ENCODE data around the gene DLGAP1.

DNA sequence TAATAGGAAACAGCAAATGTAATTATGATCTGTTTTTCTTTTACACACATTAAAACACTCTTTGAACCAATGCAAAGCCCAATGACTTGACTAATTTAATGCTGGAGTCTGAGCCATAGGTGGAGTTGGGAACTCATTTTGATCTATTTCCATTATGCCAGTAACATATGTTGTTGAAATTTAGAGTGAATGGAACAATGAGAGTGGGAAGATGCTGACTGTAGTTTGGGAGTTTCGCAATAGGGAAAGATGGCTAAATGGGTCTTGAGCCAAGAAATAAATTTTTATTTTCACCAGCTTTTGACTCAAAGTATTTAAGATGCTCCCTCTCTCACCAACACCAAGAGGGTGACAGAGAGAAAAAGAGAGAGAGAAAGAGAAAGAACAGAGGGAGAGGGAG lies 246.7 kb downstream of the DLGAP1 start:
- TF ChIP-seq, protein P1, sequence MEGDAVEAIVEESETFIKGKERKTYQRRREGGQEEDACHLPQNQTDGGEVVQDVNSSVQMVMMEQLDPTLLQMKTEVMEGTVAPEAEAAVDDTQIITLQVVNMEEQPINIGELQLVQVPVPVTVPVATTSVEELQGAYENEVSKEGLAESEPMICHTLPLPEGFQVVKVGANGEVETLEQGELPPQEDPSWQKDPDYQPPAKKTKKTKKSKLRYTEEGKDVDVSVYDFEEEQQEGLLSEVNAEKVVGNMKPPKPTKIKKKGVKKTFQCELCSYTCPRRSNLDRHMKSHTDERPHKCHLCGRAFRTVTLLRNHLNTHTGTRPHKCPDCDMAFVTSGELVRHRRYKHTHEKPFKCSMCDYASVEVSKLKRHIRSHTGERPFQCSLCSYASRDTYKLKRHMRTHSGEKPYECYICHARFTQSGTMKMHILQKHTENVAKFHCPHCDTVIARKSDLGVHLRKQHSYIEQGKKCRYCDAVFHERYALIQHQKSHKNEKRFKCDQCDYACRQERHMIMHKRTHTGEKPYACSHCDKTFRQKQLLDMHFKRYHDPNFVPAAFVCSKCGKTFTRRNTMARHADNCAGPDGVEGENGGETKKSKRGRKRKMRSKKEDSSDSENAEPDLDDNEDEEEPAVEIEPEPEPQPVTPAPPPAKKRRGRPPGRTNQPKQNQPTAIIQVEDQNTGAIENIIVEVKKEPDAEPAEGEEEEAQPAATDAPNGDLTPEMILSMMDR (IDR thresholded peaks at IDR 0.05; ENCODE audit: control extremely low read depth in 1 of 3, insufficient read depth in 1 of 3, low read depth in 1 of 3, low read length in 3 of 3): no peak
- no peak for TF ChIP-seq CHD1 (IDR thresholded peaks at IDR 0.05; ENCODE audit: low read depth, low read length)
- no peak for TF ChIP-seq GABPA (IDR thresholded peaks at IDR 0.05; ENCODE audit: borderline replicate concordance, insufficient read depth, low read length)
- TF ChIP-seq TAF1 (IDR thresholded peaks at IDR 0.05; ENCODE audit: low read depth, low read length): no peak
- no peak for TF ChIP-seq EP300 (IDR thresholded peaks at IDR 0.05; ENCODE audit: borderline replicate concordance in 1 of 2, low read depth in 2 of 2, low read length in 2 of 2)
- peak; percentile 92 for TF ChIP-seq CEBPB (IDR thresholded peaks at IDR 0.05; ENCODE audit: low read depth, low read length)
